Measurements from ENCODE around the gene ATXN1.

ATXN1 gene

DNA sequence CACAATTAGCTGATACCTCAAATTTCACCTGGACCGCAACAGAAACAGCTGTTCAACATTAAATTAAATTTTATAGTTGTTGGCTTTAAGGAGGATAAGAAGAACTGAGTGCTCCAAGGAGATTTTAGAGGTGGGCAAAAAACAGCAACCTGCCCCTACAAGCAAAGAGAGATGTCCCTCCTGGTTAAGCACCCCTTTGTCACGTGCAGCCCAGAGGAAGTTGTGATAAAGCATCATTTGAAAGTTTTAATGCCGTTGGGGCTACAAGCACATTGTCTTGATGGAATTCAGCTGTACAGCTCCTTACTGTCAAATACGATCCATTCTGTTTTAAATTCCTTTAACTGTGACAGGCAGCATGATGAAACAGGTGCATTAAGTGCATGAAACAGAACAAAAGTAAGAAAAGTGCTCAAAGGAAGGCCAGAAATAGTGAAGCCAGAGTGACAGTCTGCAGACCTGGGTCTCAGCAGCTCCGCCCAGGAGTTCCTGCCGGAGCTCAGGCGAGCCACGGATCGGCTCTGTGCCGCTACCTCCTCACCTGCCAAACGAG lies 327.8 kb downstream of the ATXN1 start:
- TF ChIP-seq, protein P1, sequence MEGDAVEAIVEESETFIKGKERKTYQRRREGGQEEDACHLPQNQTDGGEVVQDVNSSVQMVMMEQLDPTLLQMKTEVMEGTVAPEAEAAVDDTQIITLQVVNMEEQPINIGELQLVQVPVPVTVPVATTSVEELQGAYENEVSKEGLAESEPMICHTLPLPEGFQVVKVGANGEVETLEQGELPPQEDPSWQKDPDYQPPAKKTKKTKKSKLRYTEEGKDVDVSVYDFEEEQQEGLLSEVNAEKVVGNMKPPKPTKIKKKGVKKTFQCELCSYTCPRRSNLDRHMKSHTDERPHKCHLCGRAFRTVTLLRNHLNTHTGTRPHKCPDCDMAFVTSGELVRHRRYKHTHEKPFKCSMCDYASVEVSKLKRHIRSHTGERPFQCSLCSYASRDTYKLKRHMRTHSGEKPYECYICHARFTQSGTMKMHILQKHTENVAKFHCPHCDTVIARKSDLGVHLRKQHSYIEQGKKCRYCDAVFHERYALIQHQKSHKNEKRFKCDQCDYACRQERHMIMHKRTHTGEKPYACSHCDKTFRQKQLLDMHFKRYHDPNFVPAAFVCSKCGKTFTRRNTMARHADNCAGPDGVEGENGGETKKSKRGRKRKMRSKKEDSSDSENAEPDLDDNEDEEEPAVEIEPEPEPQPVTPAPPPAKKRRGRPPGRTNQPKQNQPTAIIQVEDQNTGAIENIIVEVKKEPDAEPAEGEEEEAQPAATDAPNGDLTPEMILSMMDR (conservative IDR thresholded peaks at IDR 0.05; ENCODE audit: low read depth, low read length): no peak
- no peak for DNase-seq (ENCODE audit: low read depth)
- no peak overlapping the region for H3K4me3 ChIP-seq (ENCODE audit: low read length)

DNA sequence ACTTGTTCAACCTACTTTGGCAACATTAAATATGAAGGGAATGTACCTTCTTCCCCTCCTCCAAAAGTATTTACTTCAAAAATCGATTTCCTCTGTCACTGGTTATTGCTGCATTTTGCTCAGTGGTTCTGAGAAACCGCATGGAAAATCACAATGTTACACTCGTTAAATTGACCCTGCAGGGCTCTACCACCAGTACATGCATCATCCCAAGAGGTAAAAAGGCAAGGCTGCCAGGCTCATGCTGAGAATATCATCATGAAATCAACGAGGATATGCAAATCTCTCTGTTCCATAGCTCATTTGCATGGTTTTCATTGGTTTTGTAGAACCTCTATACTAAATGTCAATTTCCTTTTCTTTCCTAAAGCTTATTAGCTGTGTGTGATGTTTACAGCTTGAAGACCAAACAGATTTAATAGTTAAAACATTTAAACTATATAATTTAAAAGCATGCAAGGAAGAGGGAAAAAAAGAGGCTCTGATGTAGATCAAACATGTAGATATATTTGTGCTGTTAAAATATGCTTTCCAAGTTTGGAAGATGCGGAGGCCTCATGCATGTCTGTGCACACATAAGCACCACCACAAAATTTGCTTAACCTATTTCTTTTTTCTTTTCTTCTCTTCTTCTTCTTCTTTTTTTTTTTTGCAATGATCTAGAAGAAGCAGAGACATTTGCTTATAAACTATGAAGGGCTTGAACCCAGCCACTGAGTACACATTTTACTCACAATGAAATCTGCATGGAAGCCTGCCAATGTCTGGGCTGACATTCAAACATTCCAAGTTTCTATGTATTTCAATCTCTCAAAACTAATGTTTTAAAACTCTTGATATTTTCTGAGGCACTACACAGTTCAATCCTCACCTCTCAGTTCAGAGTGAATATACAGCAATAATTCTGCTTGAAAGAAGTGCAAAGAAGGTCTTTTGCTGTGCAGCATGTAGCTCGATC lies 328.9 kb downstream of the ATXN1 start:
- TF ChIP-seq, protein P1 (conservative IDR thresholded peaks at IDR 0.05; ENCODE audit: low read depth, low read length): no peak
- H3K4me3 ChIP-seq (ENCODE audit: low read length): no peak overlapping the region
- no peak for DNase-seq (ENCODE audit: low read depth)

DNA sequence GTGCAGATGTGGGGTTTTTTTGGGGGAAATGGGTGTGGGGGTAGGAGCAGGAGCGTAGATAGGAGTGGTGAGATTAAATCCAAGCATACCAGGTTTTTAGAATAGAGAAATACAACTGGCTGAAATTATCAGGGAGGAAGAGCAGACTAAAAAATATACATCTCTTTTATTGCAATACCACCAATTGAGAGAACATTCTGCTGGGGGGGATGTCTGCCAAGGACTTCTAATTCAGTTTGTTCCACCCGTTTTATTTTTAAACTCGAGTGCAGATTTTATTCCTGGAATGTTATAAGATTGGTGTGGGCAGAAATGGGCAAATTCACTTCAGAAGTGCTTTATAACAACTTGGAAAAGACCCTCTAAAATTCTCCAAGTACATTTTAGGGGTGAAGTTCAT lies 330.2 kb downstream of the ATXN1 start:
- TF ChIP-seq, protein P1 (conservative IDR thresholded peaks at IDR 0.05; ENCODE audit: low read depth, low read length): no peak
- DNase-seq (ENCODE audit: low read depth): no peak

DNA sequence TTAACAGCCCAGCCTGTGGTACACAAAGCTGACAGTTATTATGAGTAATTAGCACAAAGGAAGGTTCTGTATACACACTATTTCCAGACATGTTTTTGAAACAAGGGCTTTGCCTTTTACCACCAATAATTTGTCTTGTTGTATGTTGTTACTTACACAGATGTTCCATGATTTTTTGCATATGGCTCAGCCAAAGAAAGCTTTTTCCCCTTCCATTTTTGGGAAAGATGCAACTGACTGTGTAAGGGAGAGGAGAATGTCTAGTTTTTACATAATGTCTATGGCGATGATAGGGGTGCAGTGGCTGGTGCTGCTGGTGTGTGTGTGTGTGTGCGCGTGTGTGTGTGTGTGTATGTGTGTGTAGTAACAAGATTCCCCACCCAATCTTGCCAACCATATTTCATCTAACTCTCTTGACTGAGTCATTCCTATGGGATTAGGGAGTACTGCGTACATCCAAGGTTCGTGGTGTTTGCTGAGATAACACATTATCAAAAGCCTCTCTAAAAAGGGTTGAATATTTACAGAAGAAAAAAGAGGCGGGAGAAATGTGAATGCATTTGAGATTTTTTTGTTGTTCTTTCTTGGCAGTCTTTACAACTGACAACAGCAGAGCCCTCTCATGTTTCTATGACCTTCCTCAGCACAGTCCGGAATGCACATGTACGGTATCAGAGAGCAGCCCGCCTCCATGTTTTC lies 330.7 kb downstream of the ATXN1 start:
- no peak overlapping the region for H3K4me3 ChIP-seq (ENCODE audit: low read length)
- no peak for DNase-seq (ENCODE audit: low read depth)
- TF ChIP-seq, protein P1 (conservative IDR thresholded peaks at IDR 0.05; ENCODE audit: low read depth, low read length): no peak

More for the DNA sequence above, 330.2 kb downstream of the ATXN1 start:
- H3K4me3 ChIP-seq (ENCODE audit: low read length): no peak overlapping the region

DNA sequence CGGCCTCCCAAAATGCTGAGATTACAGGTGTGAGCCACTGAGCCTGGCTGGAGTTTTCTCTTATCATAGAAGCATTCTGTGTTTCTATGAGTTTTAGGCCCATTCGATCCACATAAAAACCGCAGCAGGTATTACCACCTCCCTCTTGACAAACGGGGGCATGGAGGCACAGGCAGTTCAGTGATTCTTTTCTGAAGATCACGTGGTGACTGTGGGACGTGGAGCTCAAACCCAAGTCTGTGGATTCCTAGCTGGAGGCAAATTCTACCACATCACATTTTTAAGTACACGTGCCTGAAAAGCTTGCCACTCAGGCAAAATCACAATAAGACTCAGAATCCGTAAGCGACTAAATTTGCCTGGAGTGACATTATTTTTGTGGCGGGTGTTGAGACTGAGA lies 331.6 kb downstream of the ATXN1 start:
- H3K4me3 ChIP-seq (ENCODE audit: low read length): no peak overlapping the region
- no peak for DNase-seq (ENCODE audit: low read depth)

DNA sequence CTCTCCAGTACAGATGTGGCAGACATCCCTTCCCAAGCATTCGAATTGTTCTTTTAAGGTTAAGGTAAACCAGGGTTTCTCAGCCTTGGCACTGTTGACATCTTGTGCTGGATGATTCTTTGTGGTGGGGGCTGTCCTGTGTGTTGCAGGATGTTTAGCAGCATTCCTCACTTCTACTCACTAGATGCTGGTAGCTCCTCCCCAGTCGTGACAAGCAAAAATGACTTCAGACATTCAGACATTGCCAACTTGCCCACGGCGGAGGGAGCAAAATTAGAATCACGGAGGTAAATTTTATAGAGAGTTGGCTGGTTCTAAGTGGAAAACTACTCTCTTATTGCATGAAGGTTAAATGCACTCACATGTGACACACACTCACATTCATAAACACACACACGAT lies 334.1 kb downstream of the ATXN1 start:
- no peak for DNase-seq (ENCODE audit: low read depth)
- TF ChIP-seq, protein P1 (conservative IDR thresholded peaks at IDR 0.05; ENCODE audit: low read depth, low read length): no peak

More for the DNA sequence above, 331.6 kb downstream of the ATXN1 start:
- TF ChIP-seq, protein P1 (conservative IDR thresholded peaks at IDR 0.05; ENCODE audit: low read depth, low read length): no peak

More for the DNA sequence above, 334.1 kb downstream of the ATXN1 start:
- H3K4me3 ChIP-seq (ENCODE audit: low read length): no peak overlapping the region
